ENCODE measurements around the gene GTPBP6.
A peak's percentile ranks its signal among the peaks of the same experiment; 100 is the strongest.

GTPBP6 gene

GRCh38 chrX:319579-320125 is 1.1 kb upstream of the GTPBP6 start:
- H3K4me3 ChIP-seq (replicated peaks; ENCODE audit: low read depth, low read length) = peak overlapping the region; percentile 84
- no peak for DNase-seq (ENCODE audit: extremely low read depth, low read depth)
- TF ChIP-seq CTCF (IDR thresholded peaks at IDR 0.05; ENCODE audit: low read depth, low read length, missing control alignments) = no peak

GRCh38 chrX:318068-318738 is 393 bp downstream of the GTPBP6 start:
- peak overlapping the region; percentile 63 for H3K4me3 ChIP-seq (replicated peaks; ENCODE audit: low read depth, low read length)
- peak; percentile 92 for DNase-seq (ENCODE audit: extremely low read depth, low read depth)
- TF ChIP-seq CTCF (IDR thresholded peaks at IDR 0.05; ENCODE audit: low read depth, low read length, missing control alignments) = no peak

GRCh38 chrX:317424-318067 is 1.1 kb downstream of the GTPBP6 start:
- TF ChIP-seq CTCF (IDR thresholded peaks at IDR 0.05; ENCODE audit: low read depth, low read length, missing control alignments) = no peak
- peak overlapping the region; percentile 63 for H3K4me3 ChIP-seq (replicated peaks; ENCODE audit: low read depth, low read length)
- DNase-seq (ENCODE audit: extremely low read depth, low read depth) = no peak

- no peak for TF ChIP-seq CTCF (IDR thresholded peaks at IDR 0.05; ENCODE audit: low read depth, low read length, missing control alignments)
- DNase-seq (ENCODE audit: extremely low read depth, low read depth) = no peak
- peak overlapping the region; percentile 19; the same call in 1 of the 2 replicates for H3K4me3 ChIP-seq (replicated peaks; ENCODE audit: low read depth, low read length)
Observed at GRCh38 chrX:316351-317325, 2.0 kb downstream of the GTPBP6 start.

- H3K4me3 ChIP-seq (replicated peaks; ENCODE audit: low read depth, low read length) = no peak overlapping the region
- TF ChIP-seq CTCF (IDR thresholded peaks at IDR 0.05; ENCODE audit: low read depth, low read length, missing control alignments) = no peak
- no peak for DNase-seq (ENCODE audit: extremely low read depth, low read depth)
Observed at GRCh38 chrX:314781-315595, 3.6 kb downstream of the GTPBP6 start.

GRCh38 chrX:314049-314448 is 4.5 kb downstream of the GTPBP6 start:
- no peak for TF ChIP-seq CTCF (IDR thresholded peaks at IDR 0.05; ENCODE audit: low read depth, low read length, missing control alignments)
- no peak for DNase-seq (ENCODE audit: extremely low read depth, low read depth)
- no peak overlapping the region for H3K4me3 ChIP-seq (replicated peaks; ENCODE audit: low read depth, low read length)
